WTC11 (cell line): Measurements from ENCODE around the gene IQGAP3.

Experiments used
- CREB1 ChIP-seq: sonication (generic); formaldehyde crosslinking; IDR thresholded peaks from 2 replicates; pipeline ENCODE4 v1.8.0; 2023; ENCODE audit warnings: mild to moderate bottlenecking, missing genetic modification reagents
- NFE2L1 ChIP-seq: sonication (generic); formaldehyde crosslinking; IDR thresholded peaks from 2 replicates; pipeline ENCODE4 v1.8.1; 2023; ENCODE audit warnings: missing genetic modification reagents
- NR3C1 ChIP-seq: sonication (generic); formaldehyde crosslinking; conservative IDR thresholded peaks from 2 replicates; pipeline ENCODE4 v1.8.1; 2023; ENCODE audit warnings: low read depth, mild to moderate bottlenecking, missing genetic modification reagents
- TF ChIP-seq, protein P1 (sequence below): fragments of 200-600 bp; IDR thresholded peaks from 2 replicates; pipeline ENCODE4 v1.8.0; 2022; ENCODE audit warnings: antibody characterized with exemption
- TF ChIP-seq, protein P2 (sequence below): sonication (generic); formaldehyde crosslinking; IDR thresholded peaks from 2 replicates; pipeline ENCODE4 v1.8.1; 2023; ENCODE audit warnings: mild to moderate bottlenecking, missing genetic modification reagents, moderate library complexity

DNA sequence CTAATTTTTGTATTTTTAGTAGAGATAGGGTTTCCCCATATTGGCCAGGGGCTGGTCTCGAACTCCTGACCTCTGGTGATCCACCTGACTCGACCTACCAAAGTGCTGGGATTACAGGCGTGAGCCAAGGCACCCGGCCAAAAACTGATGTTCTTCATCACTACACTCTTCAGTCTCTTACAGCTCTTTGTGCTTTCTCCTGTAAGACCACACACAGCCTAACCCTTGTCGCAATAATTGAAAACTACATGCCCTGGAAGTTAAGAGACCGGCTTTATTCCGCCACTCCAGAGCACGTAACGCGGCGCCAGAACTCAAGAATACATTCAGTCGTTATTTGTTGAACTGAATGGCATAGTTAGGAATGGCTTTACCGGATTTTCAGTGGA lies 28.4 kb upstream of the IQGAP3 start:
- TF ChIP-seq, protein P1, sequence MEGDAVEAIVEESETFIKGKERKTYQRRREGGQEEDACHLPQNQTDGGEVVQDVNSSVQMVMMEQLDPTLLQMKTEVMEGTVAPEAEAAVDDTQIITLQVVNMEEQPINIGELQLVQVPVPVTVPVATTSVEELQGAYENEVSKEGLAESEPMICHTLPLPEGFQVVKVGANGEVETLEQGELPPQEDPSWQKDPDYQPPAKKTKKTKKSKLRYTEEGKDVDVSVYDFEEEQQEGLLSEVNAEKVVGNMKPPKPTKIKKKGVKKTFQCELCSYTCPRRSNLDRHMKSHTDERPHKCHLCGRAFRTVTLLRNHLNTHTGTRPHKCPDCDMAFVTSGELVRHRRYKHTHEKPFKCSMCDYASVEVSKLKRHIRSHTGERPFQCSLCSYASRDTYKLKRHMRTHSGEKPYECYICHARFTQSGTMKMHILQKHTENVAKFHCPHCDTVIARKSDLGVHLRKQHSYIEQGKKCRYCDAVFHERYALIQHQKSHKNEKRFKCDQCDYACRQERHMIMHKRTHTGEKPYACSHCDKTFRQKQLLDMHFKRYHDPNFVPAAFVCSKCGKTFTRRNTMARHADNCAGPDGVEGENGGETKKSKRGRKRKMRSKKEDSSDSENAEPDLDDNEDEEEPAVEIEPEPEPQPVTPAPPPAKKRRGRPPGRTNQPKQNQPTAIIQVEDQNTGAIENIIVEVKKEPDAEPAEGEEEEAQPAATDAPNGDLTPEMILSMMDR: no peak
- TF ChIP-seq, protein P2, sequence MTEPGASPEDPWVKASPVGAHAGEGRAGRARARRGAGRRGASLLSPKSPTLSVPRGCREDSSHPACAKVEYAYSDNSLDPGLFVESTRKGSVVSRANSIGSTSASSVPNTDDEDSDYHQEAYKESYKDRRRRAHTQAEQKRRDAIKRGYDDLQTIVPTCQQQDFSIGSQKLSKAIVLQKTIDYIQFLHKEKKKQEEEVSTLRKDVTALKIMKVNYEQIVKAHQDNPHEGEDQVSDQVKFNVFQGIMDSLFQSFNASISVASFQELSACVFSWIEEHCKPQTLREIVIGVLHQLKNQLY (CRISPR knock-in tag): no peak
- TF ChIP-seq NR3C1 (CRISPR knock-in tag): no peak
- no peak for TF ChIP-seq CREB1 (CRISPR knock-in tag)
- TF ChIP-seq NFE2L1 (CRISPR knock-in tag): no peak
